ENCODE data around the gene GNAI2. TPM values are rescaled to one million over a fixed set of nuclear protein-coding genes. Genes with fewer than 3 reads are reported as not detected.
"Not testable (repeated sequence)": the region's sequence is repeated elsewhere in the genome, so short reads cannot be mapped to it uniquely, and the experiment has no call there.

The GNAI2 gene
- total RNA-seq, 4 donors from 2014 or later, result 69.6 to 322 (median 74.8) TPM

DNA sequence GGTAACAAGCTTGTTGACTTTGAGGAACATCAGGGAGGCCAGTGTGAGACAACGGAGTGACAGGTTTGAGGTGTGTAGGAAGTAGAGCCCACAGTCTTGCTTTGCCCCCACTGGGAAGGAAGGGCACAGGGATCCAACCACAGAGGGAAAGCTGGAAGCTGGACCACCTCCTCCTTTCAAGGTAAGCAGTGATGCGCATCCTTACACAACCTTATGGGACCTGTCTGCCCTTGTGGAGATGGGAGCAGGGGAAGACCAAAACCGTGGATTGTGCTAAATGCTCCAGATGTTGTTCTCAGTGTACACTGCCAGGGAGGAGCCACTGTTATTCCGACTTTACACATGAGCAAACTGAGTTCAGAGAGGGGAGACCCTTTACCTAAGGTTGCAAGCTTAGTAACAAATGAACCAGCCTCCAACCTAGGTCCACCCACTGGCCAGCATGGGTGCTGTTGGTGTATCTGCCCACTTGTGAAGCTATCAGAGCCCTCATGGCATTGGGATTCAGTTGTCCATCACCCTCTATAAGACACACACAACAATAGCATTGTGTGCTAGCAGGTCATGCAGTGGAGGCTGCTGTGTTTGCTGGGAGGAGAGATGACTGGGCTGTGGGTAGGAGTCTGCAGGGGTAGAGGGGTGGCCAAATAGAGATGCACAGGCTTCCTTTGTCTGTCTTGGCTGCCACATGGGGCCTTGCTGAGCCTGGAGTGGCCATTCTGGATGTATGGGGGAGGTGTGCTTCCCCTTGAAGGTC lies 42.3 kb downstream of the GNAI2 start:
- no peaks in the 10 kb centered on the region for H3K9me3 ChIP-seq
- no peak overlapping the region for H3K4me3 ChIP-seq
- intact Hi-C loops (cut with DNase I; ENCODE audit: low total_unique reads), result loop anchor here (10.0 kb wide), 1 partner anchor 154 kb away; no protein-coding TSS in a partner anchor
- H3K27me3 ChIP-seq, result peaks cover 32% of the 10 kb centered on the region
- WGBS, 2 donors (ENCODE audit: low coverage in 1 of 2), result 74% methylated on average over 4 of the region's 4 CpGs; no CpG with 5 or more reads in 1 of the 2 donors
- no peak for DNase-seq
- H3K4me1 ChIP-seq, result peaks cover 3 to 15% (median 9%) of the 10 kb centered on the region in 4 donors
- in situ Hi-C loops (cut with MboI; ENCODE audit: low pct_ligation_motif_present in 1 of 4, low pct_unique_long_range_greater_than_20kb in 1 of 4, low sequenced_read_pairs in 3 of 4), result no loop called here
- H3K27ac ChIP-seq, result no peak overlapping the region
- TF ChIP-seq, protein P1, sequence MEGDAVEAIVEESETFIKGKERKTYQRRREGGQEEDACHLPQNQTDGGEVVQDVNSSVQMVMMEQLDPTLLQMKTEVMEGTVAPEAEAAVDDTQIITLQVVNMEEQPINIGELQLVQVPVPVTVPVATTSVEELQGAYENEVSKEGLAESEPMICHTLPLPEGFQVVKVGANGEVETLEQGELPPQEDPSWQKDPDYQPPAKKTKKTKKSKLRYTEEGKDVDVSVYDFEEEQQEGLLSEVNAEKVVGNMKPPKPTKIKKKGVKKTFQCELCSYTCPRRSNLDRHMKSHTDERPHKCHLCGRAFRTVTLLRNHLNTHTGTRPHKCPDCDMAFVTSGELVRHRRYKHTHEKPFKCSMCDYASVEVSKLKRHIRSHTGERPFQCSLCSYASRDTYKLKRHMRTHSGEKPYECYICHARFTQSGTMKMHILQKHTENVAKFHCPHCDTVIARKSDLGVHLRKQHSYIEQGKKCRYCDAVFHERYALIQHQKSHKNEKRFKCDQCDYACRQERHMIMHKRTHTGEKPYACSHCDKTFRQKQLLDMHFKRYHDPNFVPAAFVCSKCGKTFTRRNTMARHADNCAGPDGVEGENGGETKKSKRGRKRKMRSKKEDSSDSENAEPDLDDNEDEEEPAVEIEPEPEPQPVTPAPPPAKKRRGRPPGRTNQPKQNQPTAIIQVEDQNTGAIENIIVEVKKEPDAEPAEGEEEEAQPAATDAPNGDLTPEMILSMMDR (IDR thresholded peaks at IDR 0.05), result no peak
- TF ChIP-seq EP300 (IDR thresholded peaks at IDR 0.05; ENCODE audit: low read depth) (no peak), POLR2AphosphoS5 (IDR thresholded peaks at IDR 0.05) (no peak), POLR2A (IDR thresholded peaks at IDR 0.05) (no peak)
- no peaks in the 10 kb centered on the region for H3K36me3 ChIP-seq

DNA sequence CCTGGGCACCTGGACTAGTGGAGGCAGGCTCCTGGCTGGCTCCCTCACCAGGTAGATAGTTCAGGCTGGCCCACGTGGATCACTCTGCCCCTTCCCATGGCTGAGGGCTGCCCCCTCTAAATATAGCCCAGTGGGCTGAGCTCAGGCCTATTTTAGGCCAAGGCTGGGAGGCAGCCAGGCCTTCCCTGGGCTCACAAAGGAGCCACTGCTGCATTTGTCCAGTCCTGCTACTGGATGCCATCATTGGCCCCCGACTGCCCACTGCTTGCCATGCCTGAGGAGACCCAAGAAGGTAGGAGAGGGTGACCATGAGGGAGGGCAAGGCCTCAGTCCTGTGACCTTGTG lies 42.8 kb downstream of the GNAI2 start, which contains the start of gene LSMEM2:
Gene LSMEM2 (plus strand): TSS at position 208 of the 345 bp plus-strand sequence. CDS start 27 bp downstream, at position 235.
- intact Hi-C loops (cut with DNase I; ENCODE audit: low total_unique reads), result loop anchor here (10.0 kb wide), 1 partner anchor 154 kb away; no protein-coding TSS in a partner anchor
- WGBS, 2 donors (ENCODE audit: low coverage in 1 of 2), result 71% methylated on average over 1 of the region's 2 CpGs; no CpG with 5 or more reads in 1 of the 2 donors
- peaks cover 27% of the 10 kb centered on the region for H3K27me3 ChIP-seq
- DNase-seq, result no peak
- no peaks in the 10 kb centered on the region for H3K36me3 ChIP-seq
- H3K4me3 ChIP-seq, result no peak within 1 kb of the TSS
- in situ Hi-C loops (cut with MboI; ENCODE audit: low pct_ligation_motif_present in 1 of 4, low pct_unique_long_range_greater_than_20kb in 1 of 4, low sequenced_read_pairs in 3 of 4), result no loop called here
- no peak for TF ChIP-seq POLR2AphosphoS5 (IDR thresholded peaks at IDR 0.05)
- no peak for TF ChIP-seq POLR2A (IDR thresholded peaks at IDR 0.05)
- TF ChIP-seq, protein P1 (IDR thresholded peaks at IDR 0.05), result no peak
- no peak for TF ChIP-seq EP300 (IDR thresholded peaks at IDR 0.05; ENCODE audit: low read depth)
- no peak within 1 kb of the TSS for H3K27ac ChIP-seq
- H3K4me1 ChIP-seq, result peaks cover 0 to 10% (median 4%) of the 10 kb centered on the region in 4 donors
- H3K9me3 ChIP-seq, result no peaks in the 10 kb centered on the region

DNA sequence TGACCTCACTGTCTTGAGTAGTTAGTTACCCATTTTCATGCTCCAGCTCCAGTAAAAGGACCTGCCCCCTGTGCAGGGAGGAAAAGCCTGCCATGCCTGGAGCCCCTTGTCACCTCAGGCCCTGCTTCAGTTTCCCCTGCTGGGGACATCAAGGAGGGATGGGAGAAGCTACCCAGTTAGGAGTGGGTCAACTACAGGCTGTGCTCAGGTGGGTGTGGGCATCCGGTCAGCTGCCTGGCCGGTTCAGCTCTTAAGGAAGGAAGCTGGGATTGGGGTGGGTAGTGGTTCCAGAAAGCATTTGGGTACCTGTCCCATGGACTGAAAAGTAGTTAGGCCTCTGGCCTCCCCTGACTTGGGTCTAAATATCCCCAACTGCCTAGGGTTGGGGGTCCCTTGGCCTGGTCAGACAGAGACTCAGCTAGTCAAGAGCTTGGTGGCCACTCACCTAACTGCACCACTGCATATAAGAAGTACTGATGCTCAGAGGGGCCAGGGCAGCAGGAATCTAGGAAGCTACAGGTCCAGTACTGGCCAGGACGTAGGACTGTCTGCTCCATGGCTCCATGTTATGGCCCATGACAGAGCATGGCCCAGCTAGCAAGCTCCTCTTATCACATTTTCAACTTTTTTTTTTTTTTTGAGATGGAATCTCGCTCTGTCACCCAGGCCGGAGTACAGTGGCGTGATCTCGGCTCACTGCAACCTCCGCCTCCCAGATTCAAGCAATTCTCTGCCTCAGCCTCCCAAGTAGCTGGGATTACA lies 43.4 kb downstream of the GNAI2 start:
- WGBS, 2 donors (ENCODE audit: low coverage in 1 of 2), result 91% methylated on average over 8 of the region's 8 CpGs; no CpG with 5 or more reads in 1 of the 2 donors
- H3K27me3 ChIP-seq, result peaks cover 24% of the 10 kb centered on the region
- TF ChIP-seq POLR2AphosphoS5 (IDR thresholded peaks at IDR 0.05) (no peak), POLR2A (IDR thresholded peaks at IDR 0.05) (no peak), EP300 (IDR thresholded peaks at IDR 0.05; ENCODE audit: low read depth) (no peak)
- TF ChIP-seq, protein P1 (IDR thresholded peaks at IDR 0.05), result no peak
- in situ Hi-C loops (cut with MboI; ENCODE audit: low pct_ligation_motif_present in 1 of 4, low pct_unique_long_range_greater_than_20kb in 1 of 4, low sequenced_read_pairs in 3 of 4), result no loop called here
- no peaks in the 10 kb centered on the region for H3K9me3 ChIP-seq
- no peak overlapping the region for H3K4me3 ChIP-seq
- H3K27ac ChIP-seq, result no peak overlapping the region
- peaks cover 0 to 4% (median 2%) of the 10 kb centered on the region in 4 donors for H3K4me1 ChIP-seq
- H3K36me3 ChIP-seq, result no peaks in the 10 kb centered on the region
- DNase-seq, result no peak
- intact Hi-C loops (cut with DNase I; ENCODE audit: low total_unique reads), result loop anchor here (10.0 kb wide), 1 partner anchor 155 kb away; no protein-coding TSS in a partner anchor

DNA sequence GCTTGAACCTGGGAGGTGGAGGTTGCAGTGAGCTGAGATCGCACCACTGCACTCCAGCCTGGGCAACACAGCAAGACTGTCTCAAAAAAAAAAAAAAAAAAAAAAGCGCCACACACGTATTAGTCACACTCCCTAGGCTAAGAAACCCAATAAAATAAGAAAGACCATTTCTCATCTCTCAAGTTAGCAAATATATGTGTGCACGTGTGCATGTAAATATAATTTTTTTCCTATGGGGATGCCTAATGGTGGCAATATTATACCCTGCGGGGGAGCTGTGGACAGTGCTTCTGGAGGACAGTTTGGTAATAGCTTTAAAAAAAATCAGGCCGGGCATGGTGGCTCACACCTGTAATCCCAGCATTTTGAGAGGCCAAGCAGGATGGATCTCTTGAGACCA lies 48.1 kb downstream of the GNAI2 start:
- H3K36me3 ChIP-seq; H3K27ac ChIP-seq; H3K27me3 ChIP-seq; H3K4me1 ChIP-seq; intact Hi-C loops (cut with DNase I; ENCODE audit: low total_unique reads); in situ Hi-C loops (cut with MboI; ENCODE audit: low pct_ligation_motif_present in 1 of 4, low pct_unique_long_range_greater_than_20kb in 1 of 4, low sequenced_read_pairs in 3 of 4); H3K9me3 ChIP-seq; DNase-seq; H3K4me3 ChIP-seq: not testable (repeated sequence)
- 74 to 82% methylated on average over 4 to 6 of the region's 6 CpGs for WGBS, 2 donors (ENCODE audit: low coverage in 1 of 2)

All from transverse colon (tissue), 4 donors.